Erythroblast (primary cell): Measurements from ENCODE around the gene HSPH1.

Experiments
- GATA1 ChIP-seq: IDR thresholded peaks from 2 replicates; pipeline ENCODE4 v1.6.1; 2011; ENCODE audit warnings: low read depth, mild to moderate bottlenecking, control low read depth, low read length, moderate library complexity
- POLR2A ChIP-seq: IDR thresholded peaks from 2 replicates; pipeline ENCODE4 v1.6.1; 2011; ENCODE audit warnings: mild to moderate bottlenecking, low read length

- TF ChIP-seq POLR2A (no peak), GATA1 (no peak)
Observed at GRCh38 chr13:31094331-31095015, 67.2 kb downstream of the HSPH1 start.
